Lower leg skin (tissue), 3 donors: ENCODE data around the gene SYNPO2.

Experiments
- CTCF ChIP-seq, 3 donors: fragments of 450-650 bp; IDR thresholded peaks; one replicate each; pipeline ENCODE4 v1.5.1; 2016; ENCODE audit warnings: antibody characterized with exemption in 3 of 3, mild to moderate bottlenecking in 3 of 3, moderate library complexity in 2 of 3
- POLR2A ChIP-seq, 2 donors: fragments of 450-650 bp; IDR thresholded peaks; one replicate each; pipeline ENCODE4 v1.6.1; 2016 to 2017; ENCODE audit warnings: antibody characterized with exemption in 2 of 2, mild to moderate bottlenecking in 1 of 2, moderate library complexity in 1 of 2

DNA sequence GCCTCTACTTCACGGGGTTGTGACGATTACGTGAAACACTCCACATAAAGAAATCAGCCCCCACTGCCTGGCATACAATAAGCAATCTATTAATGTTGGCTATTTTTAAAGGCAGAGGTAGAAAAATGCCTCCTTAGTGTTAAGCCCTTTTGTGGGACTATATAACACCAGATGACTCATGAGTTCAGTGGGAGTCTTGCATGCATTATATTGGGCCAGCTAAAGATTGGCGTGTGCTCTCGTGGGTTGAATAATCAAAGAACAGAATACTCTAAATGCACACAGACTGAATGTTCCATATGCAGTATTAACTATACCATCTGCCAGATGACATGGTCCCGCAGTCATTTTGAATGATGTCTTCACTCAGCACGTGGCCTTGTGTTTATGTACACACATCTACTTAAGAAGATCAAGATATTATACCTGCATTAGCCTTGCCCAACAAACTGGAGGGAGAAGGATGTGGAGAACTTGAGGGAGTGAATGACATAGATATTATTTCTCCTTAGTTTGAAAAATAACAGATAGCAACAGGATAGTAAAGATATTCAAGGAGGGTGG is 162.0 kb downstream of the SYNPO2 start:
- no peak for TF ChIP-seq CTCF (IDR thresholded peaks at IDR 0.05)
- TF ChIP-seq POLR2A (IDR thresholded peaks at IDR 0.05) = no peak
